NCI-H146 treated with DMSO at 0.1 percent for 48 hours (cell line): ENCODE data around the gene ALDH1A3.
"Not testable (repeated sequence)": the region's sequence is repeated elsewhere in the genome, so short reads cannot be mapped to it uniquely, and the experiment has no call there.

Experiments
- DNase-seq: peaks from one replicate; lab custom pipeline; 2025; ENCODE audit not compliant: unreplicated experiment; lab: John Stamatoyannopoulos, UW

ALDH1A3 gene

GRCh38 chr15:100879464-100880138 is at the start of gene ALDH1A3:
TSS of gene ALDH1A3 (plus strand) at chr15:100879831. CDS start at chr15:100879908, 77 bp downstream.
- no peak for DNase-seq

GRCh38 chr15:100831467-100831866 is 48.2 kb upstream of the ALDH1A3 start:
- DNase-seq: no peak

- no peak for DNase-seq
These were observed 47.3 kb upstream of the ALDH1A3 start for GRCh38 chr15:100832149-100832942.

- no peak for DNase-seq
These were observed 45.9 kb upstream of the ALDH1A3 start for GRCh38 chr15:100833417-100834389.

GRCh38 chr15:100834731-100835130 is 44.9 kb upstream of the ALDH1A3 start:
- no peak for DNase-seq

GRCh38 chr15:100835636-100836035 is 44.0 kb upstream of the ALDH1A3 start:
- DNase-seq: no peak

GRCh38 chr15:100836501-100836900 is 43.1 kb upstream of the ALDH1A3 start:
- DNase-seq: no peak

- no peak for DNase-seq
These were observed 38.2 kb upstream of the ALDH1A3 start for GRCh38 chr15:100841426-100841825.

GRCh38 chr15:100842756-100843730 is 36.6 kb upstream of the ALDH1A3 start:
- DNase-seq: no peak

GRCh38 chr15:100844167-100844566 is 35.5 kb upstream of the ALDH1A3 start:
- no peak for DNase-seq

GRCh38 chr15:100844778-100845177 is 34.9 kb upstream of the ALDH1A3 start:
- no peak for DNase-seq

GRCh38 chr15:100847194-100847593 is 32.4 kb upstream of the ALDH1A3 start:
- no peak for DNase-seq

GRCh38 chr15:100849021-100849854 is 30.4 kb upstream of the ALDH1A3 start:
- no peak for DNase-seq

GRCh38 chr15:100849855-100850218 is 29.8 kb upstream of the ALDH1A3 start:
- no peak for DNase-seq

GRCh38 chr15:100851428-100852015 is 28.1 kb upstream of the ALDH1A3 start:
- not testable (repeated sequence) for DNase-seq

- no peak for DNase-seq
These were observed 27.0 kb upstream of the ALDH1A3 start for GRCh38 chr15:100852630-100853029.

- DNase-seq: no peak
These were observed 25.8 kb upstream of the ALDH1A3 start for GRCh38 chr15:100853676-100854440.

- no peak for DNase-seq
These were observed 22.8 kb upstream of the ALDH1A3 start for GRCh38 chr15:100856867-100857266.
